Activated B cell treated with CpG ODN at 0.5 μM for 24 hours (primary cell): Measurements from ENCODE around the gene STYXL1. TPM values are rescaled to one million over a fixed set of nuclear protein-coding genes. Genes with fewer than 3 reads are reported as not detected.

Experiments
- ATAC-seq: fragments of 200-7000 bp; cut with Tn5 transposase; one replicate; pipeline ENCODE4 v1.10.0; 2021; ENCODE audit warnings: low read depth, mild to moderate bottlenecking, moderate library complexity
- CTCF ChIA-PET: fragments of 350-600 bp; sonication (Branson Sonifier 250); formaldehyde crosslinking; loops from one replicate; lab custom pipeline; 2021; ENCODE audit warnings: antibody characterized with exemption; lab: Charles Lee
- POLR2A ChIA-PET: fragments of 350-600 bp; sonication (Branson Sonifier 250); formaldehyde crosslinking; loops from one replicate; lab custom pipeline; 2021; ENCODE audit warnings: antibody characterized with exemption; lab: Charles Lee
- DNase-seq: peaks from one replicate; pipeline ENCODE4 v3.0.0; 2022
- H3K27ac Mint-ChIP-seq: one replicate; pipeline ENCODE4 v1.8.0; 2020; ENCODE audit warnings: mixed read lengths
- H3K27me3 Mint-ChIP-seq: one replicate; pipeline ENCODE4 v1.8.0; 2021; ENCODE audit warnings: mixed read lengths
- H3K36me3 Mint-ChIP-seq: one replicate; pipeline ENCODE4 v1.8.0; 2021; ENCODE audit warnings: low read depth, mixed read lengths
- H3K4me1 Mint-ChIP-seq: one replicate; pipeline ENCODE4 v1.8.0; 2021; ENCODE audit warnings: mixed read lengths
- H3K4me3 Mint-ChIP-seq: one replicate; pipeline ENCODE4 v1.8.0; 2020; ENCODE audit warnings: mild to moderate bottlenecking, mixed read lengths
- H3K9me3 Mint-ChIP-seq: one replicate; pipeline ENCODE4 v1.8.0; 2020; ENCODE audit warnings: mixed read lengths
- intact Hi-C: fragments of 100-400 bp; cut with micrococcal nuclease; formaldehyde crosslinking; loops from one replicate; pipeline ENCODE4 v1.15.1; 2024
- total RNA-seq: library from RNA; stranded (reverse); gene quantifications from 2 replicates; pipeline ENCODE4 v1.2.3, GENCODE V29; 2022
- TF ChIP-seq, protein P1 (sequence below): fragments of 200-600 bp; IDR thresholded peaks from one replicate; pipeline ENCODE4 v1.8.0; 2022; ENCODE audit warnings: antibody characterized with exemption, mild to moderate bottlenecking

STYXL1 gene
- total RNA-seq, 1 donor from 2014 or later = 23.1 TPM

DNA sequence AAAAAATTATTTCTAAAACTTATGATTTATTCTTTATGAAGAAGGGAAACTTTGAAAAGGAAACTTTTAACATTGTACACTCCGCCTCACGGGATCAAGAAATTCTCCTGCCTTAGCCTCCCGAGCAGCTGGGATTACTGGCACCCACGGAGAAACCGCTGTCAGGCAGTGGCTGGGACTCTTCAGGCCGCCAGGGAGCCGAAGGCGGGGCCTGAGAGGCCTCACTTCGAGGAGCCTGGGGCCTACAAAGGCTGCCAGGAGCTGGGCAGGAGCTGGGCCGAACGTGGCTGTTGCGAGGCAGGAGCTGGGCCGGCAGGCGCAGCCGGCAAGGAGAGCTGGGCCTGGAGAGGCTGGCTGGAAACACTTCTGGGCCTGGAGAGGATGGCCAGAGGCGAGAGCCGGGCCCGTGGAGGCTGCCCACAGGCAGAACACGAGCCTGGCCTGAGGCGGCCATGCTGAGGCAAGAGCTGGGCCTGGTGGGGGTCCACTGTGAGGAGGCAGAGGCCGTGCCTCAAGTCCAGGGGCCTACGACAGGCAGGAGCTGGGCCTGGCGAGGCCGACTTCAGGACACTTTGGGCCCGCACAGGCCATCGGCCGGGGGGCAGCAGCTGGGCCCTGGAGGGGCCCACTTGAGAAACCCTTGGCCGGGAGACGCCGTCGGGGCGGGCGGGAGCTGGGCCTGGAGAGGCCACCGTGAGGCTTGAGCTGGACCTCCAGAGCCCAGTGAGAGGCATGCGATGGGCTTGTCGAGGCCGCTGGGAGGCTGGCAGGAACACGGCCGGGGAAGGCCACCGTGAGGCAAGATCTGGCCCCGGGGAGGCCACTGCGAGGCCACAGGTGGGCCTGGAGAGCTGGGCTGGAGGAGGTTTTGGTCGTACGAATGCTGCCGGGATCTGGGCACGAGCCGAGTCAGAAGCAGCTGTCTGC, 23.8 kb upstream of the STYXL1 start:
- Mint-ChIP-seq H3K4me1 (no peaks in the 10 kb centered on the region), H3K27ac (no peak overlapping the region), H3K36me3 (peaks cover 10% of the 10 kb centered on the region), H3K27me3 (no peaks in the 10 kb centered on the region), H3K9me3 (peaks cover 8% of the 10 kb centered on the region), H3K4me3 (no peak overlapping the region)
- intact Hi-C loops = no loop called here
- DNase-seq (no peak), ATAC-seq (no peak)
- ChIA-PET CTCF (no interaction called here), POLR2A (interaction anchor here (0.6 kb wide), 1 partner anchor 148 kb away, joined by 3 read pairs; no protein-coding TSS in a partner anchor)
- TF ChIP-seq, protein P1, sequence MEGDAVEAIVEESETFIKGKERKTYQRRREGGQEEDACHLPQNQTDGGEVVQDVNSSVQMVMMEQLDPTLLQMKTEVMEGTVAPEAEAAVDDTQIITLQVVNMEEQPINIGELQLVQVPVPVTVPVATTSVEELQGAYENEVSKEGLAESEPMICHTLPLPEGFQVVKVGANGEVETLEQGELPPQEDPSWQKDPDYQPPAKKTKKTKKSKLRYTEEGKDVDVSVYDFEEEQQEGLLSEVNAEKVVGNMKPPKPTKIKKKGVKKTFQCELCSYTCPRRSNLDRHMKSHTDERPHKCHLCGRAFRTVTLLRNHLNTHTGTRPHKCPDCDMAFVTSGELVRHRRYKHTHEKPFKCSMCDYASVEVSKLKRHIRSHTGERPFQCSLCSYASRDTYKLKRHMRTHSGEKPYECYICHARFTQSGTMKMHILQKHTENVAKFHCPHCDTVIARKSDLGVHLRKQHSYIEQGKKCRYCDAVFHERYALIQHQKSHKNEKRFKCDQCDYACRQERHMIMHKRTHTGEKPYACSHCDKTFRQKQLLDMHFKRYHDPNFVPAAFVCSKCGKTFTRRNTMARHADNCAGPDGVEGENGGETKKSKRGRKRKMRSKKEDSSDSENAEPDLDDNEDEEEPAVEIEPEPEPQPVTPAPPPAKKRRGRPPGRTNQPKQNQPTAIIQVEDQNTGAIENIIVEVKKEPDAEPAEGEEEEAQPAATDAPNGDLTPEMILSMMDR = no peak

DNA sequence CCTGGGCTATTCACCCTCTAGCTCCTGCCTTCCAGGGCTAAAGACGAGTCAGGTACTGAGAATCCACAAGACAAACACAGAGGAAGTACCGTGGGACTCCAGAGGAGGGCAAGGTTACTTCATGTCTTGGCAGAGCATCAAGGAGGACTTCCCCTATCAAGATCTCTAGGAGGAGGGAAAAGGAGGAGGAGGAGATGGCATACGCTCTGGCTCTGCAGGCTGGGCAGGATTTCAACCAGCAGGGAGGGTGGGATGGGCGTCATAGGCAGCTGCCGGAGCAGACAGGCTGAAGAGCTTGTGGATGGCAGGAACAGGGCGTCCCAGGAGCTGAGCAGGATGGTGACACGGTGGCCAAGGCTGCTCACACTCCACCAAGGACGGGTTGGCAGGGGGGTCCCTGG, 21.4 kb upstream of the STYXL1 start:
- DNase-seq (no peak), ATAC-seq (no peak)
- ChIA-PET POLR2A (interaction anchor here (0.5 to 0.6 kb wide), 2 partner anchors 18 to 119 kb away, joined by 3 to 4 read pairs; no protein-coding TSS in a partner anchor), CTCF (interaction anchor here (0.5 kb wide), 1 partner anchor 246 kb away, joined by 3 read pairs; no protein-coding TSS in a partner anchor)
- Mint-ChIP-seq H3K4me3 (no peak overlapping the region), H3K36me3 (peaks cover 33% of the 10 kb centered on the region), H3K27me3 (no peaks in the 10 kb centered on the region), H3K27ac (no peak overlapping the region), H3K9me3 (no peaks in the 10 kb centered on the region), H3K4me1 (no peaks in the 10 kb centered on the region)
- intact Hi-C loops = no loop called here
- TF ChIP-seq, protein P1 = no peak

DNA sequence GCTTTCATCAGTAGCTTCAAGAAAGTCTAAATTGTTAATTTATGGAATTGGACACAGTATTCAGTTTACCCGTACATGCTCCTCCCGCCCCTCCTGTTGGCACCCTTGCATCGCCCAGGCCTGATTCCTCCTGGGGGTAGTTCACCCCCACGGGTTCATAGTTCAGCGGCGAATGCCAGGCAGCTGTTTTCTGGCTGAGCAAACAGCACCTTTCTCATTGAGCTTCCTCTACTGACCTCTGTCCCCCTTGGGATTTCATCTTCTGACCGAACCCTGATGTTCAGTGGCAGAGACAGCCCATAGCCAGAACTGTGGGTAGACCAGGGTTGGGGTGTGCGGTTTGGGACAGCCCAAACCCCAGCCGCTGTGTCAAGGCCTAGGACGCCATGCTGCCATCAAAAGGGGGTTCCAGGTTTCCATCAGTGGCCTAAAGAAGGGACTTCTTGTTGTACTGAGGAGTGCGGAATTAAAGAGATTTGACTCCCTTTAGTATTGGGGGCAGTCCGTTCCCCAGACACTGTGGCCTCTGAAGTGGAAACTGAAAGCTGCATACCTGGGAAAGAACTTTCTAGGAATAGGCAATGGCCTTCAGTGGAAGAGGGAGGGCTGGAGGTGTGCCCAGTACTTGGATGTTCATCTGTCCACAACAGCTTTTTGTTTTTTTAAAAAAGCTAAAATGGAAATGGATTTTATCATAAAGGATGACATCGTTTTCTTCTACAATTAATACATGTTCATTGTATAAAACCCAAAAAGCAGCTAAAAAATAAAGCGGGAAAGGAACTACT, 19.1 kb upstream of the STYXL1 start:
- CTCF ChIA-PET = no interaction called here
- ATAC-seq (no peak), DNase-seq (no peak)
- POLR2A ChIA-PET = no interaction called here
- intact Hi-C loops = no loop called here
- Mint-ChIP-seq H3K27me3 (no peaks in the 10 kb centered on the region), H3K4me1 (no peaks in the 10 kb centered on the region), H3K36me3 (peaks cover 54% of the 10 kb centered on the region), H3K9me3 (no peaks in the 10 kb centered on the region), H3K27ac (no peak overlapping the region), H3K4me3 (no peak overlapping the region)
- TF ChIP-seq, protein P1 = no peak

DNA sequence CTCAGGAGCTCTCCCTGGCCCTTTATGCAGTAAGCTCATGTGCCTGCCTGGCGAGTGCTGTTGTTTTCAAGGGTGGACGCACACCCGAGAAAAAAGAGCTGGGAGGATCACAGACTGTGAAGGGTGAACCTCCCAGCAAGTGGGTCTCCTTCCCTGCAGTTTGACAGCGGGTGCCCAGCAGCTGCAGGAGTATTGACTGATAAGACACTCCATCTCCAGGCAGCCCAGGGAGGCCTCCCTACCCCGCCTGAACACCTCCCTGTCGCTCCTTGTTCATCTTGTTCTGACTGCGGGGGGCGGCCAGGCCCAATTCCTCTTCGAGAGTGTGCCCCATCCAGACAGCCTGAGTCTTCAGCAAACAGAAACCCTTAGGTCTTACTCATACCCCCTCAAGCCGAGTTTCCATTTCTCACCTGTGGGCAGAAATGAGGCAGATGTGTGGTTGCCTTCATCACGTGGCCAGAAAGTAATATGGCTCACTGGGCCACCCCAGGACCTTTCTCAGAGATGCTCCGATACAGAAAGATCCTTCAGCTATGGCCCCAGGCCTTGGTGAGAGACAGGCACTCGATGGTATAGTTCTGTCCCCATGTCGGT, 17.3 kb upstream of the STYXL1 start:
- Mint-ChIP-seq H3K4me1 (no peaks in the 10 kb centered on the region), H3K9me3 (no peaks in the 10 kb centered on the region), H3K4me3 (no peak overlapping the region), H3K27ac (no peak overlapping the region), H3K36me3 (peaks cover 71% of the 10 kb centered on the region), H3K27me3 (no peaks in the 10 kb centered on the region)
- POLR2A ChIA-PET = no interaction called here
- CTCF ChIA-PET = no interaction called here
- DNase-seq (no peak), ATAC-seq (no peak)
- TF ChIP-seq, protein P1 = no peak
- intact Hi-C loops = no loop called here
